Measurements from ENCODE around the gene TRIM63. TPM values are rescaled to one million over a fixed set of nuclear protein-coding genes. Genes with fewer than 3 reads are reported as not detected.

Gene TRIM63
- total and polyA plus RNA-seq, 9 of the 15 experiments (the other 6 are each of a cell fraction or from before 2014, with no cell fraction given): 0.08 to 0.57 (median 0.36) TPM

GRCh38 chr1:26035203-26035958, 32.0 kb downstream of the TRIM63 start (continued):
- TF ChIP-seq HMGXB4 (CRISPR knock-in tag; IDR thresholded peaks at IDR 0.05) (0 out of 2 replicates have a peak, but pooled peaks have one; percentile 41), ATF4 (CRISPR knock-in tag; IDR thresholded peaks at IDR 0.05) (peak; percentile 57; the same call in 1 of the 2 replicates), POLR2G (IDR thresholded peaks at IDR 0.05; ENCODE audit: low read depth, low read length) (peak; percentile 87), OTX1 (CRISPR knock-in tag; IDR thresholded peaks at IDR 0.05) (peak; percentile 38; the same call in 1 of the 2 replicates), DMBX1 (CRISPR knock-in tag; IDR thresholded peaks at IDR 0.05; ENCODE audit: borderline replicate concordance) (no peak), SMAD1 (IDR thresholded peaks at IDR 0.05; ENCODE audit: low read depth, low read length, partially characterized antibody) (peak; percentile 39), ZNF263 (CRISPR knock-in tag; IDR thresholded peaks at IDR 0.05; ENCODE audit: borderline replicate concordance) (peak; percentile 10; the same call in 1 of the 2 replicates), GTF2E2 (tag; IDR thresholded peaks at IDR 0.05) (no peak), ERF (CRISPR knock-in tag; IDR thresholded peaks at IDR 0.05) (peak; percentile 57; the same call in 1 of the 2 replicates), SMARCE1 (IDR thresholded peaks at IDR 0.05) (peak; percentile 8; the same call in 1 of the 2 replicates), BRD9 (IDR thresholded peaks at IDR 0.05; ENCODE audit: low read depth, partially characterized antibody) (peak; percentile 46), THAP12 (CRISPR knock-in tag; IDR thresholded peaks at IDR 0.05) (peak; percentile 97), HMGN3 (IDR thresholded peaks at IDR 0.05; ENCODE audit: borderline replicate concordance, extremely low read depth, insufficient read length, low read depth, low read length) (peak; percentile 69), NR2C2 (CRISPR knock-in tag; IDR thresholded peaks at IDR 0.05) (peak; percentile 64; the same call in 1 of the 2 replicates), NR2C2 (tag; IDR thresholded peaks at IDR 0.05) (0 out of 2 replicates have a peak, but pooled peaks have one; percentile 31), SMC3 (conservative IDR thresholded peaks at IDR 0.05; ENCODE audit: insufficient read depth, low read depth, low read length) (0 out of 2 replicates have a peak, but pooled peaks have one; percentile 2), HBP1 (CRISPR knock-in tag; IDR thresholded peaks at IDR 0.05) (peak; percentile 52; the same call in 1 of the 2 replicates), RFX7 (CRISPR knock-in tag; IDR thresholded peaks at IDR 0.05) (0 out of 2 replicates have a peak, but pooled peaks have one; percentile 10), MXI1 (IDR thresholded peaks at IDR 0.05; ENCODE audit: low read depth, low read length) (no peak), ZNF511 (CRISPR knock-in tag; IDR thresholded peaks at IDR 0.05) (peak; percentile 5; the same call in 1 of the 2 replicates)
